HUES6 (cell line): ENCODE data around the gene STAMBP.

Experiments
- H3K27ac ChIP-seq: 2 replicates; pipeline ENCODE4 v1.7.0; 2013; ENCODE audit warnings: low read depth, mild to moderate bottlenecking, low read length, inconsistent platforms
- H3K27me3 ChIP-seq: 2 replicates; pipeline ENCODE4 v1.6.1; 2013; ENCODE audit warnings: low read length; ENCODE audit not compliant: control insufficient read depth, insufficient read depth
- H3K36me3 ChIP-seq: 2 replicates; pipeline ENCODE4 v1.6.1; 2013; ENCODE audit warnings: low read length; ENCODE audit not compliant: control insufficient read depth, insufficient read depth
- H3K4me1 ChIP-seq: 2 replicates; pipeline ENCODE4 v1.6.1; 2013; ENCODE audit warnings: low read length; ENCODE audit not compliant: control insufficient read depth, insufficient read depth
- H3K4me3 ChIP-seq: 2 replicates; pipeline ENCODE4 v1.5.1; 2013; ENCODE audit warnings: low read depth, low read length
- H3K9ac ChIP-seq: one replicate; pipeline ENCODE4 v1.6.1; 2013; ENCODE audit warnings: mild to moderate bottlenecking, low read length
- H3K9me3 ChIP-seq: 2 replicates; pipeline ENCODE4 v1.6.1; 2013; ENCODE audit warnings: low read depth, low read length; ENCODE audit not compliant: control insufficient read depth, insufficient read depth

The STAMBP gene

DNA sequence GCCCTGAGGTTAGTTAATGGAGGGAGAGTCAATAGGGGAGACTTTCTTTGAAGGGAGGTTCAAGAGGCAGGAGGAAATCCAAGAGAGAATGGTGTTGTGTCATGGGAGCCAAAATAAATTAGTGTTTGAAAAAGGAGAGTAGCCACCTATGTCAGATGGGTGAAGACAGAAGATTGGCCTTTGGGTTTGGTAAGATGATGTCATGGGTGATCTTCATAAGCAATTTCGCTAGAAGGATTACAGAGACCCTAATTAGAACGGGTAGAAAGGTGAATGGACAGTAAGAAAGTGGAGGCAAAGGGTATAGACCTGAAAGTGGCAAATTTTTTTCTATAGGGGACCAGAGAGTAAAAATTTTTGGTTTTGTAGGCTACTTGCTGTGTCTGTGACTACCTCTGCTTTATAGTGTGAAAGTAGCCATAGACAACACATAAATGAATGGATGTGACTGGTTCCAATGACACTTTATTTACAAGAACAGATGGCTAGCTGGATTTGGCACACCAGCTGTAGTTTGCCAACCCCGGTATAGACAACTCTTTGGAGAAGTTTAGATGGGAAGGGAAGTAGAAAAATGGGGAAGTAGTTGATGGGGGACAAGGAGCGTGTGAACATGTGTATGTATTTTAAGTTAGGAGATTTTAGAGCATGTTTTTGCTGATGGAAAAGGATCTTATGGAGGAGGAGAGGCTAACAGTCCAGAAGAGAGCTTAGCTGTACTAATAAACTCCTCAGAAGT is 9.3 kb downstream of the STAMBP start:
- peaks cover 51% of the 10 kb centered on the region for H3K36me3 ChIP-seq
- H3K4me1 ChIP-seq = no peaks in the 10 kb centered on the region
- no peak overlapping the region for H3K9ac ChIP-seq
- no peaks in the 10 kb centered on the region for H3K9me3 ChIP-seq
- no peak overlapping the region for H3K4me3 ChIP-seq
- no peak overlapping the region for H3K27ac ChIP-seq
- H3K27me3 ChIP-seq = no peaks in the 10 kb centered on the region

DNA sequence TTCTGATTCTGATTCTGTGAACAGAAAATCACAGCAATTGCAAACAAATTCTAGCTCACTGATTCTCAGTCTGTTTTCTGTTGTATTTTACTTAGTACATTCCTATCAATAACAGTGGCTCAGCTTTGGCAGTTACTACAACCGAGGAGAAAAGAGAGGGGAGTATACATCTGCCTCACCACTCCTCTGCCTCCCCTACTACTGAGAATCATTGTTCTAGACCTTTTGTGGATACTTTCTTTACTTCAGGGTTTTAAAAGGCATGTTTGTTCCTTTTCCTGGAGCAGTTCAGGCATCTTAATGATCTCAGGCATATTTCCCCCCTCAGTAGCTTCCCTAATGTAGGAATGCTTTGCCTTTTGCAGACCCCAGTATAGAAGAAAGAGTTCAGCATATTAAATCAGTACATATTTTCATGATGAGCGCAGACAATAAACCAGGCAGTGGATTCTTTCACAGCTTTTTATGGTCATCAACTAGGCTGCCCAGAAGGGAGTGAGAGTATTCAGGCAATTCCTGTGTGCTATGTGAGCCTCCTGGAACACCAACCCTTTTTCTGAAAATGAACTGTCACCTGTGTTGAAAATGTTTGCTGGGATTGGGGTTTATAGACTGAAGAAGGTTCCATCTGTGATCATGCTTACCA is 10.3 kb downstream of the STAMBP start:
- no peaks in the 10 kb centered on the region for H3K4me1 ChIP-seq
- no peak overlapping the region for H3K27ac ChIP-seq
- H3K27me3 ChIP-seq = no peaks in the 10 kb centered on the region
- H3K9me3 ChIP-seq = no peaks in the 10 kb centered on the region
- H3K36me3 ChIP-seq = peaks cover 46% of the 10 kb centered on the region; the same call in 1 of the 2 replicates
- no peak overlapping the region for H3K4me3 ChIP-seq
- no peak overlapping the region for H3K9ac ChIP-seq

DNA sequence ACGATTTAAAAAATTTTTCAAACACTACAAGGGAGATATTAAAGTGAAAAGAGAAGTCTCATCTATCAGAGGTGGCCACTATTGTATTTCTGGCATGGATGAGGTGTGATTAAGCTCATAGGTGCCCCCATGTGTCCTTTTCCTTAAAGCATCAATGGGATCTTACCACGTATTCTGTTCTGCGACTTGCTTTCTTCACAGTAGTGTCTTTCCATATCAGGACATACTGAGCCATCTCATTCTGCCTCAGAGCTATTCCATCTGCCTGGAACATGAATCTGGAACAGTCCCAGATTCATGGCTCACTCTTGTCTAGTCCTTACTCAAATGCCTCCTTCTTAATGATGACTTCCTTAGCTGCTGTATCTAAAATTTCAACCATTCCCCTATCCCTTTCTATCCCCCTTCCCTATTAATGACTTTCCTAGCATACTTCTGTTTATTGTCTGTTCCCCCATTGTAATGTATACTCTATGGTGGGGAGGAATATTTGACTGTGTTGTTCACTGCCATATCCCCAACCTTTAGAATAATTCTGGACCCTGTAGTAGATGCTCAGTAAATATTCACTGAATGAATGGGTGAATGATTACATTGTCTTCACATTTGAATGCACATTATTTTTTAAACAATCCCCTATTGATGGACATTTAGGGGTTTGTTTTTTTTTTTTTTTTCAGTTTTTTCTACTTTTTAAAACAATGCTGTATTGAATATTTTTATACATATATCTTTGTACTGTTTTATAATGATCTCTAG is 11.1 kb downstream of the STAMBP start:
- Histone ChIP-seq H3K9ac (no peak overlapping the region), H3K36me3 (peaks cover 47% of the 10 kb centered on the region), H3K9me3 (no peaks in the 10 kb centered on the region), H3K27ac (no peak overlapping the region), H3K4me1 (no peaks in the 10 kb centered on the region), H3K4me3 (no peak overlapping the region), H3K27me3 (no peaks in the 10 kb centered on the region)

DNA sequence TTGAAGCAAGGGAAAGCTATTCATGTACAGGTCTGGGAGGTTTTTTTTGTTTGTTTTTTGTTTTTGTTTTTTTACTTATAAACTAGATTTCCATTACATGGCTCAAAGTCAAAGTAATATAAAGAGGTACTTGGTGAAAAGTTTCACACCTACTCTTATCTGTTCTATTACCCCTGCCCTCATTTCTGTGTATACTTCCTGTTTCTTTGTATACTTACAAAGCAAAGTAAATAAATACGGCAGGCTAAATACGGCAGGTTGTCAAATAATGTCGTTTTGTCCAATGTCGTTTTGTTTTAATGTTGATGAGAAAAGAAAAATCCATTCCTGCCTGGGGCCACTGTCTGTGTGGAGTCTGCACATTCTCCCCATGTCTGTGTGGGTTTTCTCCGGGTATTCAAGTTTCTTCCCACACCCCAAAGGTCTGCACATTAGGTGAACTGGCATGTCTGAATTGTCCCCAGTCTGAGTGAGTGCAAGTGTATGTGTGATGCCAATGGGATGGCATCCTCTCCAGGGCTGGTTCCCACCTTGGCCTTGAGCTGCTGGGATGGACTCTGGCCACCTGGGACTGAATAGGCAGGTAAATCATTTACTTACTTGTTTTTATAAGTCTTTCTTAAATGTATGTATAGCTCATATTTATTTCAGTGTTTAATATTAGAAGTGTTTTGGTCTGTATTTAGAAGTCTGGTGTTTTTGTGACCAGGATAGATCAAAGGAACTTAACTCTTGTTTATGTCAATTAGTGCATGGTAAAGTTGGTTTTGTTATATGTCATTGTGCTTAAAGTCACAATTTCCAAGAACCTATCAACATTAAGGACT is 13.4 kb downstream of the STAMBP start:
- no peak overlapping the region for H3K27ac ChIP-seq
- H3K36me3 ChIP-seq = peaks cover 55% of the 10 kb centered on the region
- no peak overlapping the region for H3K9ac ChIP-seq

DNA sequence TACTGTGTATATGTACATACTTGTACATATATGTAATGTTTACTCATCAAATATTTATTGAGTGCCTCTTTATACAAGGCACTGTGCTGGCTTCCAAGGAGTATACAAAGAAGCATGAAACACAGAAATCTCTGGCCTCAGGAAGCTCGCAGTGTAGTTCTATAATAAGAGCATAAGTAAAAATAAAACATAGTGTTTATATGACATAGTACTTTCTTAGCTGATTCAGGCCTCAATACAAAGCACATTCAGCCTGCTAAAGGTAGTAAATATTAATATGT is 13.9 kb downstream of the STAMBP start:
- Histone ChIP-seq H3K4me1 (no peaks in the 10 kb centered on the region), H3K9ac (no peak overlapping the region), H3K9me3 (no peaks in the 10 kb centered on the region), H3K36me3 (peaks cover 61% of the 10 kb centered on the region), H3K27me3 (no peaks in the 10 kb centered on the region), H3K27ac (no peak overlapping the region), H3K4me3 (no peak overlapping the region)

More for the DNA sequence above, 13.4 kb downstream of the STAMBP start:
- no peaks in the 10 kb centered on the region for H3K4me1 ChIP-seq
- no peaks in the 10 kb centered on the region for H3K27me3 ChIP-seq
- no peak overlapping the region for H3K4me3 ChIP-seq
- H3K9me3 ChIP-seq = no peaks in the 10 kb centered on the region

DNA sequence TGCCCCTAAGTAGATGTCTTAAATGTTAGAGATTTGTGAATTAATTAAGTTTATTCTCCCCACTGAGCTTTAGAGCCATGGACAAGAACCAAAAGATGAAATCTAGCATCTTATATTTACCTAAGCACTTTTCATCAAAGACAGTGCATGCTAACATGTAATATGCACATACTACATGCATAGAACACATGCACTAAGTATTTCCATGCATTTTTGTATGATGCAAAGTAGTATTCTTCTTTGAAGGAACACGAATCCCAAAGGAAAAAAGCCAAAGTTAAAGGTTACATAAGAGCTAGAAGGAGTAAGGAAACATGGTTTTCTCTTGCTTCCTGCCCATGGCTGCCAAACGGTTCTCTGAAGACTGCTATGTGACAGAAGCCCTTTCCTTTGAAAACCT is 15.3 kb downstream of the STAMBP start:
- H3K4me1 ChIP-seq = no peaks in the 10 kb centered on the region
- H3K36me3 ChIP-seq = peaks cover 74% of the 10 kb centered on the region
- no peak overlapping the region for H3K27ac ChIP-seq
- no peak overlapping the region for H3K4me3 ChIP-seq
- H3K9me3 ChIP-seq = no peaks in the 10 kb centered on the region
- H3K9ac ChIP-seq = no peak overlapping the region
- no peaks in the 10 kb centered on the region for H3K27me3 ChIP-seq

DNA sequence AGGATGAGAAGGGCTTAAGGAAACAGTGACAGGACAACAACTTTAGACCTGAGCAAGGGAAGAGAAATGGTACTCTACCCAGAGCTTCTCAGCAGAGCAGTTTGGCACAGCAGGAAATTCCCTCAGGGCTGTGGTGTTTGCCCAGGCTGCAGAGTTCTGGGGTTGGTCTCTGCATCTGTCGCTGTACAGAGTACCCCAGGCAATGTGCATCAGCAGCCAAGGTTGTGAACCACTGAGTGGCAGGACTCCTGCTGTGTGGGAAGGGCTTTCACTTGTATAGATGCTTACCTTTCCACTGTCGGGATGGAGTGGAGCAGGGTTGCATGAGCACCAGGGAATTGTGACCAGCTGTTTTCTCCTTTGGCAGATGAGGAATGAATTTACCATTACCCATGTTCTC is 21.2 kb downstream of the STAMBP start:
- Histone ChIP-seq H3K27ac (no peak overlapping the region), H3K9me3 (no peaks in the 10 kb centered on the region), H3K4me1 (no peaks in the 10 kb centered on the region), H3K4me3 (no peak overlapping the region), H3K27me3 (no peaks in the 10 kb centered on the region), H3K36me3 (peaks cover 96% of the 10 kb centered on the region), H3K9ac (no peak overlapping the region)

DNA sequence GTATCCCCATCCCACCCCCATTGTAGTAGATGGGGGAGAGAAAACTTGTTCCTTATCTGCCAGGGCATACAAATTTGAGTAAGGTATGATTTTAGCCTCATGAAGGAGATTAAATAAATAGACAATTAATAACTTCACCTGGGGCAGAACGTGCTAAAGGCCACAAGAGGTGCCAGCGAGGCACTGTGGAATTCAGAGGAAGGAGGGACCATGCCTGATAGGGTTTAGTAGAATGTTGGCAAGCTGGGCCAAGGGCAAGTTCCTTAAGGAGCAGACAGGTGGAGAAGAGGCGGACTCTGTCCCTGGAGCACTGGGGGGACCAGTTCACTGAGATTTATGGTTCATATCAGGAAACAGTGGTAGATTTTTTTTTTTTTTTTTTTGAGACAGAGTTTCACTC is 22.5 kb downstream of the STAMBP start:
- H3K36me3 ChIP-seq = peaks cover 96% of the 10 kb centered on the region
- no peak overlapping the region for H3K9ac ChIP-seq
- no peak overlapping the region for H3K27ac ChIP-seq
- no peak overlapping the region for H3K4me3 ChIP-seq
- no peaks in the 10 kb centered on the region for H3K9me3 ChIP-seq
- no peaks in the 10 kb centered on the region for H3K27me3 ChIP-seq
- no peaks in the 10 kb centered on the region for H3K4me1 ChIP-seq

DNA sequence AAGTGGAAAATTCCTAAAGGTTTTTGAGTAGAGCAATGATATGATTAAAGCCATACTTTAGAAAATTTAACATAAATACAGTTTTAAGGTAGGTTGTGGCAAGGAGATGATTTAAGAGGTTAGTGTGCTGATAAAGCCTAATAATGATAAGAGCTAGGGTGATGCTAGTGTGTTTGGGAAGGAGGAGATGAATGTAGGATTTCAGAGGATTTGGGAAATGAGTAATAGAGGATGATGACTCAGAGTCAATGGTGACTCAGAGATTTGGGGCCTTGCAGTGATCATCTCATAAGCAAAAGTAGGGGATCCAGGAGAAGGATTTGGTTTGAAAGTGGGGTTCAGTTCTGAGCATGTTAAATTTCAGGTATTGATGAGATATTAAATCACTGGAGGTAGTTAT is 23.3 kb downstream of the STAMBP start:
- peaks cover 96% of the 10 kb centered on the region for H3K36me3 ChIP-seq
- H3K4me1 ChIP-seq = no peaks in the 10 kb centered on the region
- no peaks in the 10 kb centered on the region for H3K9me3 ChIP-seq
- H3K9ac ChIP-seq = no peak overlapping the region
- no peak overlapping the region for H3K4me3 ChIP-seq
- no peak overlapping the region for H3K27ac ChIP-seq
- H3K27me3 ChIP-seq = no peaks in the 10 kb centered on the region

DNA sequence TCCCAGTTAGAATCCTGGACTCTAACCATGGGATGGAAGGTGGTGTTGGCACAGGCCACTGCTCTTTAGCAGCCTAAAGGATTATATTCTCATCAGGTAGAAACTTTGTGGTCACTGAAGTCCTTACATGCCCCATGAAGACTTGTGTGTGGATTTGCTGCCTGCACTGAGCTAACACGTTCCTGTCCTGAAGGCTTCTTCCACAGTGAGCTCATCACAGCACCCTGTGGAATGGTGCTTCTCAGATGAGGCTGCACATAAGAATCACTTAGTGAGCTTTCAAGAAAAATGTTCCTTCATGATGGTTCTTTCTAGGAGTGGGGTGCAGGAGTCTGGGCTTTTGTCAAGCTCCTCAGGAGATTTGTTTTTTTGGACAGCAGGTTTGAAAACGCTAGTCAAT is 26.8 kb downstream of the STAMBP start:
- Histone ChIP-seq H3K4me3 (no peak overlapping the region), H3K9ac (no peak overlapping the region), H3K4me1 (no peaks in the 10 kb centered on the region), H3K27me3 (no peaks in the 10 kb centered on the region), H3K27ac (no peak overlapping the region), H3K9me3 (no peaks in the 10 kb centered on the region), H3K36me3 (peaks cover 92% of the 10 kb centered on the region)
